Activated CD4-positive, alpha-beta memory T cell treated with anti-CD3 and anti-CD28 coated beads for 36 hours (primary cell): Measurements from ENCODE around the gene OTULIN. TPM values are rescaled to one million over a fixed set of nuclear protein-coding genes. Genes with fewer than 3 reads are reported as not detected.

Source experiments
- CTCF ChIA-PET: fragments of 350-600 bp; sonication (Branson Sonifier 250); formaldehyde crosslinking; loops from one replicate; lab custom pipeline; 2021; ENCODE audit warnings: antibody characterized with exemption, inconsistent platforms; lab: Charles Lee
- POLR2A ChIA-PET: fragments of 350-600 bp; sonication (Branson Sonifier 250); formaldehyde crosslinking; loops from one replicate; lab custom pipeline; 2021; ENCODE audit warnings: antibody characterized with exemption; lab: Charles Lee
- DNase-seq: peaks from one replicate; pipeline ENCODE4 v3.0.0-alpha.2; 2020
- H3K27ac Mint-ChIP-seq: one replicate; pipeline ENCODE4 v1.8.0; 2021; ENCODE audit warnings: mixed read lengths
- H3K27me3 Mint-ChIP-seq: one replicate; pipeline ENCODE4 v1.8.0; 2021; ENCODE audit warnings: mixed read lengths
- H3K36me3 Mint-ChIP-seq: one replicate; pipeline ENCODE4 v1.8.0; 2021; ENCODE audit warnings: mixed read lengths
- H3K4me1 Mint-ChIP-seq: one replicate; pipeline ENCODE4 v1.8.0; 2021; ENCODE audit warnings: low read depth, mixed read lengths
- H3K4me3 Mint-ChIP-seq: one replicate; pipeline ENCODE4 v1.8.0; 2021; ENCODE audit warnings: mild to moderate bottlenecking, mixed read lengths
- H3K9me3 Mint-ChIP-seq: one replicate; pipeline ENCODE4 v1.8.0; 2021; ENCODE audit warnings: mixed read lengths
- intact Hi-C: fragments of 100-400 bp; cut with micrococcal nuclease; formaldehyde crosslinking; loops from one replicate; pipeline ENCODE4 v1.15.1; 2023
- total RNA-seq, 2 experiments: library from RNA; stranded (reverse); gene quantifications; one replicate each; pipeline ENCODE4 v1.2.3, GENCODE V29; 2021

Gene OTULIN
- 10 to 100 TPM; 53.3 to 53.6 TPM for total RNA-seq

DNA sequence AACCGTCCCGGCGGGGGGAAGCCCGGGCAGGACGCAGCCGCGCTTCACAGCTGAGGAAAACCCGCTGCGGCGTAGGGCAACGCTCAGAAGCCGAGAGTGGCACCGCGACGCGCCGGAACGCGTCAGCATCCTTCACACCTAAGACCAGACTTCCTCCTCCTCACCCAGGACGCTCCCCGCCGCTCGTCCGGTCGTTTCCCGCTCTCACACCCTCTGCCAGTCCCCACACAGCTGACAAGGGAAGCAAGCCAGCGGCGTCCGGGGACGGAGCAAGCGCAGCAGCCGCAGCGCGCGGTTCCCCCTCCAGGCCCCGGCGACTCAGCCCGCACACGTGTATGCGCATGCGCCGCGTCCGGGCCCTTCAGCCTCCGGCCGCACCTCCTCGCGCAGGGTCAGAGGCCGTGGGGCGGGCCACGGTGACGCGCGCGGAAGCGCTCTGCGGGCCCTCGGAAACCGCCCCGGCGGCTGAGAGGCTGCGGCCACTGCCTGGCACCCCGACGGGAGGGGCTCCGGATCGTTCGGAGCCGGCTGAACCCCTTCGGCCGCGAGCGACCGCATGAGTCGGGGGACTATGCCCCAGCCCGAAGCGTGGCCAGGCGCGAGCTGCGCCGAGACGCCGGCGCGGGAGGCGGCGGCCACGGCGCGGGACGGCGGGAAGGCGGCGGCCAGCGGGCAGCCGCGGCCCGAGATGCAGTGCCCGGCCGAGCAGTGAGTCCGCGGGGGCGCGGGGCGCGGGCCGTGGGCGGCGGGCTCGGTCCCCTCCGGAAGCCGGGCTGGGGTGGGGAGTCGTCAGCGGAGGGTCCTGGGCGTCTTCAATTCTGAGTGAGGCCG, at the start of gene OTULIN:
Gene OTULIN (plus strand): TSS at position 449 of the 831 bp plus-strand sequence. CDS start 108 bp downstream, at position 557.
- Mint-ChIP-seq H3K36me3 (peaks cover 18% of the 10 kb centered on the region), H3K4me1 (peaks cover 54% of the 10 kb centered on the region), H3K27me3 (no peaks in the 10 kb centered on the region), H3K4me3 (peak within 1 kb of the TSS; percentile 92), H3K27ac (peak within 1 kb of the TSS; percentile 95), H3K9me3 (no peaks in the 10 kb centered on the region)
- DNase-seq: peak; percentile 94
- intact Hi-C loops: loop anchor here (2.0 to 5.0 kb wide), 8 partner anchors 58 to 1803 kb away; partner anchors contain the start of genes ANKH, TRIO and ZNF622
- ChIA-PET POLR2A (interaction anchor here (0.7 to 1.2 kb wide), 4 partner anchors 44 to 250 kb away, joined by 3 to 10 read pairs (median 3); no protein-coding TSS in a partner anchor), CTCF (interaction anchor here (1.0 to 1.2 kb wide), 2 partner anchors 16 to 313 kb away, joined by 3 to 5 read pairs; no protein-coding TSS in a partner anchor)

GRCh38 chr5:14615365-14615764, 49.2 kb upstream of the OTULIN start:
- Mint-ChIP-seq H3K4me3 (no peak overlapping the region), H3K4me1 (no peaks in the 10 kb centered on the region), H3K27ac (no peak overlapping the region), H3K36me3 (peaks cover 37% of the 10 kb centered on the region), H3K9me3 (peaks cover under 1% of the 10 kb centered on the region), H3K27me3 (no peaks in the 10 kb centered on the region)
- POLR2A ChIA-PET: no interaction called here
- CTCF ChIA-PET: interaction anchor here (1.7 kb wide), 1 partner anchor 33 kb away, joined by 4 read pairs; no protein-coding TSS in a partner anchor
- intact Hi-C loops: no loop called here
- no peak for DNase-seq

GRCh38 chr5:14617441-14617840, 47.1 kb upstream of the OTULIN start:
- DNase-seq: no peak
- intact Hi-C loops: no loop called here
- ChIA-PET CTCF (interaction anchor here (1.9 kb wide), 1 partner anchor 31 kb away, joined by 4 read pairs; no protein-coding TSS in a partner anchor), POLR2A (no interaction called here)
- Mint-ChIP-seq H3K36me3 (peaks cover 33% of the 10 kb centered on the region), H3K27me3 (no peaks in the 10 kb centered on the region), H3K9me3 (peaks cover 20% of the 10 kb centered on the region), H3K4me3 (no peak overlapping the region), H3K4me1 (no peaks in the 10 kb centered on the region), H3K27ac (no peak overlapping the region)

GRCh38 chr5:14627270-14627669, 37.2 kb upstream of the OTULIN start:
- POLR2A ChIA-PET: no interaction called here
- no peak overlapping the region for H3K4me3 Mint-ChIP-seq
- peaks cover 10% of the 10 kb centered on the region for H3K9me3 Mint-ChIP-seq
- H3K36me3 Mint-ChIP-seq: no peaks in the 10 kb centered on the region
- H3K27ac Mint-ChIP-seq: no peak overlapping the region
- H3K27me3 Mint-ChIP-seq: no peaks in the 10 kb centered on the region
- CTCF ChIA-PET: no interaction called here
- intact Hi-C loops: no loop called here
- H3K4me1 Mint-ChIP-seq: no peaks in the 10 kb centered on the region
- no peak for DNase-seq

- Mint-ChIP-seq H3K4me1 (no peaks in the 10 kb centered on the region), H3K27ac (no peak overlapping the region), H3K36me3 (no peaks in the 10 kb centered on the region), H3K4me3 (no peak overlapping the region), H3K9me3 (peaks cover 9% of the 10 kb centered on the region), H3K27me3 (peaks cover 2% of the 10 kb centered on the region)
- ChIA-PET POLR2A (no interaction called here), CTCF (interaction anchor here (1.2 kb wide), 1 partner anchor 20 kb away, joined by 4 read pairs; no protein-coding TSS in a partner anchor)
- DNase-seq: peak; percentile 62
- intact Hi-C loops: no loop called here
These were observed 36.2 kb upstream of the OTULIN start for GRCh38 chr5:14628346-14628745.

- H3K27ac Mint-ChIP-seq: no peak overlapping the region
- no peak for DNase-seq
- H3K9me3 Mint-ChIP-seq: peaks cover 9% of the 10 kb centered on the region
- ChIA-PET POLR2A (no interaction called here), CTCF (no interaction called here)
- H3K36me3 Mint-ChIP-seq: no peaks in the 10 kb centered on the region
- peaks cover 2% of the 10 kb centered on the region for H3K27me3 Mint-ChIP-seq
- no peak overlapping the region for H3K4me3 Mint-ChIP-seq
- intact Hi-C loops: no loop called here
- no peaks in the 10 kb centered on the region for H3K4me1 Mint-ChIP-seq
These were observed 33.8 kb upstream of the OTULIN start for GRCh38 chr5:14630671-14631070.

DNA sequence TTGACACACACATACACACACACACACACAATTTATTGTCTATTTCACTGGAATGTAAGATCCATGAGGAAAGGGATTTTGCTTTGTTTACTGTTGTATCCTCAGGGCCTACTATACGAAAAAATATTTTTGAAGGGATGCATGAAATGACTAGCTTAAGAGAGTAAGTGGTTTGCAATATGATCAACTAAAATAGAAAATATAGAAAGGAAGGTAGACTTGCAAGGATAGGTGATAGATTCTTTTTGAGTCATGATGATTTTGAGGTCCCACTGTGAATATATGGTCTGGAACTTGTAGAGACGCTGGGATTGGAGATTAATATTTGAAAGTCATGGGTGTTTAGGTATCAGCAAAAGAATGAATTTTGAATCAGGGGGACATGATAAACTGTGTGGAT, 28.9 kb upstream of the OTULIN start:
- Mint-ChIP-seq H3K4me3 (no peak overlapping the region), H3K9me3 (no peaks in the 10 kb centered on the region), H3K27ac (no peak overlapping the region), H3K27me3 (peaks cover 6% of the 10 kb centered on the region), H3K36me3 (no peaks in the 10 kb centered on the region), H3K4me1 (no peaks in the 10 kb centered on the region)
- intact Hi-C loops: no loop called here
- CTCF ChIA-PET: no interaction called here
- no peak for DNase-seq
- POLR2A ChIA-PET: no interaction called here

GRCh38 chr5:14640765-14641164, 23.8 kb upstream of the OTULIN start:
- H3K4me3 Mint-ChIP-seq: no peak overlapping the region
- H3K9me3 Mint-ChIP-seq: no peaks in the 10 kb centered on the region
- no peak for DNase-seq
- ChIA-PET POLR2A (no interaction called here), CTCF (interaction anchor here (2.9 kb wide), 1 partner anchor 8 kb away, joined by 12 read pairs; no protein-coding TSS in a partner anchor)
- peaks cover 16% of the 10 kb centered on the region for H3K27me3 Mint-ChIP-seq
- intact Hi-C loops: loop anchor here (10.0 kb wide), 1 partner anchor 656 kb away; no protein-coding TSS in a partner anchor
- no peaks in the 10 kb centered on the region for H3K36me3 Mint-ChIP-seq
- H3K4me1 Mint-ChIP-seq: no peaks in the 10 kb centered on the region
- H3K27ac Mint-ChIP-seq: no peak overlapping the region

DNA sequence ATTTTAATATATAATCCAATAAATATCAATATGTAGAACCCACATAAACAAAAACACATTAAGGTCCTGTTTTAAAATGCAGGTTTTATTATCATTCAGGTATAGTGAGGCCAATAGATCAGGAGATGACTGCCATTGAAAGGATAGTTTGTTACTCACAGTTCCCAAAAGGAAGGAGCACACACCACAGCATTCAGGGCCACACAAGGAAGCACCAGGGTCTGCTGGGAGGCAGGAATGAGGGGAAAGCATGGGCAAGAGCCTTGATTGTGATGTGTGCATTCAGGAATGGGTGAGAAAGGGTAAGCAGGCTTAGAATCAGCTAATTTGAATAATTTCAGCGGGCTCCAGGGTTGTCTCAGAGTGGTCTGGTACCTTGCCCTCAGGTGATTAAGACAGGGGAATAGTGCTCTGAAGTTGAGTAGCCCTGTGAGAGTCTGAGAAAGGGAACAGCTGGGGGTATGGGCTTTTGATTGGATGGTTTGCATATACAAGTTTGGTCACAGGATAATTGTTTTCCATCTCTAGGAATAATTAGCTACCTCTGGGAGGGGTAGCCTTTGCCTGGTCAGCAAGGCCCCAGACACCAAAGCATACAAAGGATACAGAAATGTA, 19.8 kb upstream of the OTULIN start:
- H3K27ac Mint-ChIP-seq: no peak overlapping the region
- no peak overlapping the region for H3K4me3 Mint-ChIP-seq
- no peaks in the 10 kb centered on the region for H3K9me3 Mint-ChIP-seq
- no peak for DNase-seq
- intact Hi-C loops: loop anchor here (5.0 to 10.0 kb wide), 2 partner anchors 62 to 660 kb away; partner anchors contain the start of gene OTULINL
- H3K36me3 Mint-ChIP-seq: no peaks in the 10 kb centered on the region
- no peaks in the 10 kb centered on the region for H3K4me1 Mint-ChIP-seq
- H3K27me3 Mint-ChIP-seq: peaks cover 17% of the 10 kb centered on the region
- ChIA-PET CTCF (interaction anchor here (0.8 to 1.3 kb wide), 5 partner anchors 245 to 318 kb away, joined by 3 to 7 read pairs (median 4); no protein-coding TSS in a partner anchor), POLR2A (no interaction called here)

- H3K4me1 Mint-ChIP-seq: no peaks in the 10 kb centered on the region
- H3K4me3 Mint-ChIP-seq: no peak overlapping the region
- no peaks in the 10 kb centered on the region for H3K9me3 Mint-ChIP-seq
- intact Hi-C loops: no loop called here
- H3K27me3 Mint-ChIP-seq: peaks cover 9% of the 10 kb centered on the region
- H3K36me3 Mint-ChIP-seq: no peaks in the 10 kb centered on the region
- H3K27ac Mint-ChIP-seq: no peak overlapping the region
- POLR2A ChIA-PET: no interaction called here
- DNase-seq: no peak
- CTCF ChIA-PET: interaction anchor here (0.7 to 4.6 kb wide), 8 partner anchors 12 to 323 kb away, joined by 3 to 138 read pairs (median 10); no protein-coding TSS in a partner anchor
These were observed 14.5 kb upstream of the OTULIN start for GRCh38 chr5:14650052-14650451.

DNA sequence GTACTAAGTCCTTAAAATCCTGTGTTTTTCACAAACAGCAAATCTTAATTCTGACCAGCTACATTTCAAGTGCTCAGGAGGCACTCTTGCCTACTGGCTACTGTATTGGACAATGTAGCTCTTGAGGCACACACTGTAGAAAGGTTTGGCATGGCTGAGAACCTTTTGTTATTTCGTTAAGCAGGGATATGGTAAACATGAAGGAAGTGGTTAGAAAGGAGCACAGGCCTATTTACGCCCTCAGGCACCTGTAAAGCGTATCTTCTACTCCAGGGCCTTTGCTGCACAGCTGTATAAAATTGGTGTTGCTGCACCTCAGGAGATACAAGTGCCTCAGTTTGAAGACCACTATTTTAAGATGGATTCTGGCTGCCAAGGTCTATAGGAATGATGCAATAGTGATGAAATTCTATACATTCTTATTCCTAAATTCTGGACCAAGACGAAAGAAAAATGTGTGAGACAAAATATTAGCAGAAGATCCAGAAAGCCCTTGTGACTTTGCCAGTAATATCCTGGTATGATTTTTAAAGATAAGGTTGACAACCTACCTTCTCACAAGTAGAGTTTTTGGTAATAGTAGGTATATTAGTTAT, 9.3 kb upstream of the OTULIN start:
- DNase-seq: no peak
- Mint-ChIP-seq H3K36me3 (no peaks in the 10 kb centered on the region), H3K4me3 (no peak overlapping the region), H3K9me3 (no peaks in the 10 kb centered on the region), H3K27ac (no peak overlapping the region), H3K27me3 (no peaks in the 10 kb centered on the region), H3K4me1 (peaks cover 25% of the 10 kb centered on the region)
- CTCF ChIA-PET: interaction anchor here (1.0 to 1.9 kb wide), 3 partner anchors 302 to 348 kb away, joined by 3 to 5 read pairs (median 5); no protein-coding TSS in a partner anchor
- POLR2A ChIA-PET: interaction anchor here (0.6 kb wide), 1 partner anchor 276 kb away, joined by 3 read pairs; no protein-coding TSS in a partner anchor
- intact Hi-C loops: no loop called here
